Measurements from ENCODE around the gene RAB23.

RAB23 gene

DNA sequence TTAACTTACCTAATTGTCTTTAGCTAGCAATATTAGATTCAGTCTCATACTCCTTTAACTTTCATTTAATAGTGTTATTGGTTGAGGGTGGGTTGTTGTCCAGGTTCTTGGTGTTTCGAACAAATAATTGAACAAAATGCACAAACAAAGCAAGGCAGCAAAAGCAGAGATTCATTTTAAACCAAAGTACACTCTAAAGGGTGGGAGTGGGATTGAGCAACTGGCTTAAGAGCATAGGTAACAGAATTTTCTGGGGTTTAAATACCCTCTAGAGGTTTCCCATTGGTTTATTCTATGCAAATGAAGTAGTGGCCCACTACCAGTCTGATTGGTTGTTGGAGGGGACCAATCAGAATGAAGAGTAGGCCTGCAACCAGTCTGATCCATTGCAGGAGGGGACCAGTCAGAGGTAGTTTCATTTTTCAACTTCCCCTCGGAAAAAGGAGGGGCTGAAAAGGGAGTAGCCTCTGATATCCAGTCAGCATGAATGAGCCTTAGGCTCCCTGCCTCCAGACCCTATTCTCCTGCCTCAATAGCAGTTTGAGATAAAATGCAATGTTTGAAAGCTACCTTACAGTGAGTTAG is 26.3 kb upstream of the RAB23 start:
- no peak overlapping the region for H3K4me3 ChIP-seq (ENCODE audit: low read length in 2 of 2)
- no peaks in the 10 kb centered on the region for H3K4me1 ChIP-seq (ENCODE audit: control insufficient read depth in 2 of 2, insufficient read depth in 1 of 2, low read depth in 1 of 2, low read length in 2 of 2)
- no peak overlapping the region for H2BK5ac ChIP-seq (ENCODE audit: low read length)
- no peak overlapping the region for H4K8ac ChIP-seq (ENCODE audit: low read depth, low read length)
- H3K9ac ChIP-seq (ENCODE audit: low read depth, low read length, poor library complexity): no peak overlapping the region
- no peaks in the 10 kb centered on the region for H3K27me3 ChIP-seq (ENCODE audit: control insufficient read depth in 3 of 3, insufficient read depth in 3 of 3, low read depth in 1 of 3, low read length in 3 of 3)
- H3K18ac ChIP-seq (ENCODE audit: low read length): no peak overlapping the region
- H3K36me3 ChIP-seq (replicated peaks in 1 of 2; ENCODE audit: control insufficient read depth in 2 of 2, insufficient read depth in 2 of 2, low read length in 2 of 2): no peaks in the 10 kb centered on the region
- no peak overlapping the region for H2AK5ac ChIP-seq (ENCODE audit: low read depth, low read length)
- no peak overlapping the region for H4K91ac ChIP-seq (ENCODE audit: low read depth, low read length, poor library complexity)
- no peaks in the 10 kb centered on the region for H3K9me3 ChIP-seq (replicated peaks in 1 of 2; ENCODE audit: control insufficient read depth in 2 of 2, insufficient read depth in 1 of 2, low read depth in 1 of 2, low read length in 2 of 2)
- no CpG with 5 or more reads among the region's 2 CpGs for WGBS, 2 donors (ENCODE audit: extremely low coverage in 2 of 2, insufficient read length in 2 of 2, insufficient replicate concordance in 1 of 2)
- H2BK120ac ChIP-seq (ENCODE audit: low read depth, low read length): no peak overlapping the region
- no peak overlapping the region for H3K14ac ChIP-seq (ENCODE audit: low read length)
- no peak overlapping the region for H3K4ac ChIP-seq (ENCODE audit: low read length)
- no peak overlapping the region for H3K27ac ChIP-seq (replicated peaks; ENCODE audit: low read length)
- no peak for DNase-seq (ENCODE audit: low spot score)
- no peak overlapping the region for H2AFZ ChIP-seq (ENCODE audit: low read length)
- no peak overlapping the region for H3K23ac ChIP-seq (ENCODE audit: low read depth, low read length, poor library complexity)
- H2BK12ac ChIP-seq (ENCODE audit: low read length): no peak overlapping the region
- H3K79me1 ChIP-seq (ENCODE audit: low read depth, low read length): no peaks in the 10 kb centered on the region
- H2BK15ac ChIP-seq (ENCODE audit: low read length): no peak overlapping the region
- no peak overlapping the region for H3K4me2 ChIP-seq (ENCODE audit: insufficient read depth, low read length, poor library complexity, severe bottlenecking)

DNA sequence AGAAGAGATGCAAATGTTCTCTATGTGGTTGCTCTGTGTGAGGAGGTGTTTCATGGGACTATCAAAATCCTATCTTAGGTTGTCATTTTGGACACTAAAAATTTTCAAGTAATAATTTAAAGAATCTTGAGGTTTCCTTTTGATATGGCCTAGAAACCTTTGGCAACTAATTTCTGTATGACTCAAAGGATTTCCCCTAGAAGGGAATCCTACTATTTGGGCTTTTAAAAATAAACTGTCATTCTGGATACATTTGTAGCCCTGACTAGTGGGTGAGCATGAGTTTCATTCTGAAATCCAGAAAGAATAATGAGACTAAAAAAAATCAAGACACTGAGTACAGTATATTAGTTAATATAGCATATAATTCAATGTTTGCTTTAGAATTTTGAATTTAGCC is 25.5 kb upstream of the RAB23 start:
- Histone ChIP-seq H2AK5ac (ENCODE audit: low read depth, low read length) (no peak overlapping the region), H3K9ac (ENCODE audit: low read depth, low read length, poor library complexity) (no peak overlapping the region), H2BK5ac (ENCODE audit: low read length) (no peak overlapping the region), H3K27ac (replicated peaks; ENCODE audit: low read length) (no peak overlapping the region), H3K9me3 (replicated peaks in 1 of 2; ENCODE audit: control insufficient read depth in 2 of 2, insufficient read depth in 1 of 2, low read depth in 1 of 2, low read length in 2 of 2) (no peaks in the 10 kb centered on the region), H2BK12ac (ENCODE audit: low read length) (no peak overlapping the region), H3K36me3 (replicated peaks in 1 of 2; ENCODE audit: control insufficient read depth in 2 of 2, insufficient read depth in 2 of 2, low read length in 2 of 2) (no peaks in the 10 kb centered on the region), H3K4ac (ENCODE audit: low read length) (no peak overlapping the region), H4K8ac (ENCODE audit: low read depth, low read length) (no peak overlapping the region), H4K91ac (ENCODE audit: low read depth, low read length, poor library complexity) (no peak overlapping the region), H2BK15ac (ENCODE audit: low read length) (no peak overlapping the region), H3K14ac (ENCODE audit: low read length) (no peak overlapping the region), H3K79me1 (ENCODE audit: low read depth, low read length) (no peaks in the 10 kb centered on the region), H2BK120ac (ENCODE audit: low read depth, low read length) (no peak overlapping the region), H3K18ac (ENCODE audit: low read length) (no peak overlapping the region), H3K4me2 (ENCODE audit: insufficient read depth, low read length, poor library complexity, severe bottlenecking) (no peak overlapping the region), H3K4me1 (ENCODE audit: control insufficient read depth in 2 of 2, insufficient read depth in 1 of 2, low read depth in 1 of 2, low read length in 2 of 2) (no peaks in the 10 kb centered on the region), H2AFZ (ENCODE audit: low read length) (no peak overlapping the region), H3K4me3 (ENCODE audit: low read length in 2 of 2) (no peak overlapping the region), H3K23ac (ENCODE audit: low read depth, low read length, poor library complexity) (no peak overlapping the region), H3K27me3 (ENCODE audit: control insufficient read depth in 3 of 3, insufficient read depth in 3 of 3, low read depth in 1 of 3, low read length in 3 of 3) (no peaks in the 10 kb centered on the region)
- no peak for DNase-seq (ENCODE audit: low spot score)

DNA sequence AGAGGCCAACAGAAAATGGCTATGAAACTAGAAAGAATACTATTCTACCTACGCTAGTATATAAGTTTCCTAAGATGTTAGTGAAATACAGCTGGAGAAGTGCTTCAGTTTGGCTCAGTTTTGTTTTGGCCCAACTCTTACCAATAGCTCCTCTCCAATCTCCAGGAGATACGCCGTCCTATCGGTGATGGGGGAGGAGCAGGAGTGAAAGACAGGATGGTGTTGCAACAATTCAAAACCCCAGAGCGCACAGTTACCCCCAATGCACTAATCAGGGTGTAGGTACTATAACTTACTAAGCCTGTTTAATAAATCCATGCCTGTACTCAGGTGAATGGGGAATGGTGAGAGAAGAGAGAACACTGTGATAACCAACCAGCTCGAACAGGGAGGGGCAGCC is 24.2 kb upstream of the RAB23 start:
- Histone ChIP-seq H3K4me1 (ENCODE audit: control insufficient read depth in 2 of 2, insufficient read depth in 1 of 2, low read depth in 1 of 2, low read length in 2 of 2) (no peaks in the 10 kb centered on the region), H2AFZ (ENCODE audit: low read length) (no peak overlapping the region), H2BK120ac (ENCODE audit: low read depth, low read length) (no peak overlapping the region), H3K9ac (ENCODE audit: low read depth, low read length, poor library complexity) (no peak overlapping the region), H2BK12ac (ENCODE audit: low read length) (no peak overlapping the region), H2BK5ac (ENCODE audit: low read length) (no peak overlapping the region), H3K4me2 (ENCODE audit: insufficient read depth, low read length, poor library complexity, severe bottlenecking) (no peak overlapping the region), H2AK5ac (ENCODE audit: low read depth, low read length) (no peak overlapping the region), H2BK15ac (ENCODE audit: low read length) (no peak overlapping the region), H4K91ac (ENCODE audit: low read depth, low read length, poor library complexity) (no peak overlapping the region), H3K18ac (ENCODE audit: low read length) (no peak overlapping the region), H3K9me3 (replicated peaks in 1 of 2; ENCODE audit: control insufficient read depth in 2 of 2, insufficient read depth in 1 of 2, low read depth in 1 of 2, low read length in 2 of 2) (no peaks in the 10 kb centered on the region), H3K36me3 (replicated peaks in 1 of 2; ENCODE audit: control insufficient read depth in 2 of 2, insufficient read depth in 2 of 2, low read length in 2 of 2) (no peaks in the 10 kb centered on the region), H4K8ac (ENCODE audit: low read depth, low read length) (no peak overlapping the region), H3K27ac (replicated peaks; ENCODE audit: low read length) (no peak overlapping the region), H3K79me1 (ENCODE audit: low read depth, low read length) (no peaks in the 10 kb centered on the region), H3K14ac (ENCODE audit: low read length) (no peak overlapping the region), H3K27me3 (ENCODE audit: control insufficient read depth in 3 of 3, insufficient read depth in 3 of 3, low read depth in 1 of 3, low read length in 3 of 3) (no peaks in the 10 kb centered on the region), H3K4ac (ENCODE audit: low read length) (no peak overlapping the region), H3K23ac (ENCODE audit: low read depth, low read length, poor library complexity) (no peak overlapping the region), H3K4me3 (ENCODE audit: low read length in 2 of 2) (no peak overlapping the region)
- no CpG with 5 or more reads among the region's 6 CpGs for WGBS, 2 donors (ENCODE audit: extremely low coverage in 2 of 2, insufficient read length in 2 of 2, insufficient replicate concordance in 1 of 2)
- no peak for DNase-seq (ENCODE audit: low spot score)

DNA sequence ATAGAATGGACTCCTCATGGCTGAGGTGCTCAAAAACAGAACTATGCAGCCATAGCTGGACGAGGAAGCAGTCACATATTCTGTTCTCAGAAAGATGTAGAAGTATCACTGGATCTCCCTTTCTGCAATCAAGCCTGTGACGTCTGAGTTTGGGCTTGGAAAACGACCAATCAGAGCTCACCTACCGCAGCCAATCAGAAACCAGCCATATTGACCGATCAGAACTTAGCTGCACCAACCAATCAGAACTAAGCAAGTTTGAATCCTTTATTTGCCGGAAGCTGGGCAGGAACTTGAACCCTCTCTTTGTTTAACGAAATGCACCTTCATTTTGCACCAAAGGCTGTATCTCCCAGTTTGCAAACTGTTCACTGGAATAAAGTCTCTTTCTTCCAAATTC is 21.8 kb upstream of the RAB23 start:
- H4K8ac ChIP-seq (ENCODE audit: low read depth, low read length): no peak overlapping the region

More for the DNA sequence above, 21.8 kb upstream of the RAB23 start:
- no peak for DNase-seq (ENCODE audit: low spot score)
- Histone ChIP-seq H2AFZ (ENCODE audit: low read length) (no peak overlapping the region), H3K23ac (ENCODE audit: low read depth, low read length, poor library complexity) (no peak overlapping the region), H2BK12ac (ENCODE audit: low read length) (no peak overlapping the region), H4K91ac (ENCODE audit: low read depth, low read length, poor library complexity) (no peak overlapping the region), H3K27me3 (ENCODE audit: control insufficient read depth in 3 of 3, insufficient read depth in 3 of 3, low read depth in 1 of 3, low read length in 3 of 3) (no peaks in the 10 kb centered on the region), H3K4me1 (ENCODE audit: control insufficient read depth in 2 of 2, insufficient read depth in 1 of 2, low read depth in 1 of 2, low read length in 2 of 2) (no peaks in the 10 kb centered on the region), H3K79me1 (ENCODE audit: low read depth, low read length) (no peaks in the 10 kb centered on the region), H2BK5ac (ENCODE audit: low read length) (no peak overlapping the region), H3K14ac (ENCODE audit: low read length) (no peak overlapping the region), H3K4me3 (ENCODE audit: low read length in 2 of 2) (no peak overlapping the region), H2AK5ac (ENCODE audit: low read depth, low read length) (no peak overlapping the region), H2BK15ac (ENCODE audit: low read length) (no peak overlapping the region), H2BK120ac (ENCODE audit: low read depth, low read length) (no peak overlapping the region), H3K4ac (ENCODE audit: low read length) (no peak overlapping the region), H3K9ac (ENCODE audit: low read depth, low read length, poor library complexity) (no peak overlapping the region), H3K9me3 (replicated peaks in 1 of 2; ENCODE audit: control insufficient read depth in 2 of 2, insufficient read depth in 1 of 2, low read depth in 1 of 2, low read length in 2 of 2) (no peaks in the 10 kb centered on the region), H3K36me3 (replicated peaks in 1 of 2; ENCODE audit: control insufficient read depth in 2 of 2, insufficient read depth in 2 of 2, low read length in 2 of 2) (no peaks in the 10 kb centered on the region), H3K18ac (ENCODE audit: low read length) (no peak overlapping the region), H3K4me2 (ENCODE audit: insufficient read depth, low read length, poor library complexity, severe bottlenecking) (no peak overlapping the region), H3K27ac (replicated peaks; ENCODE audit: low read length) (no peak overlapping the region)
- no CpG with 5 or more reads among the region's 7 CpGs for WGBS, 2 donors (ENCODE audit: extremely low coverage in 2 of 2, insufficient read length in 2 of 2, insufficient replicate concordance in 1 of 2)

Data from neuronal stem cell (in vitro differentiated cells).